GM18858 (cell line): Measurements from ENCODE around the gene TIMM22.

Experiments used
- ATAC-seq: cut with Tn5 transposase; IDR thresholded peaks from one replicate; pipeline ENCODE4 v1.9.1; 2021; ENCODE audit not compliant: unreplicated experiment

TIMM22 gene

GRCh38 chr17:1001640-1002411 is 4.9 kb downstream of the TIMM22 start:
- ATAC-seq = no peak

- no peak for ATAC-seq
These were observed 5.5 kb downstream of the TIMM22 start for GRCh38 chr17:1002412-1002753.

GRCh38 chr17:1002771-1003555 is 6.0 kb downstream of the TIMM22 start:
- no peak for ATAC-seq

- no peak for ATAC-seq
These were observed 6.7 kb downstream of the TIMM22 start for GRCh38 chr17:1003633-1003971.

- ATAC-seq = no peak
These were observed 7.2 kb downstream of the TIMM22 start for GRCh38 chr17:1003972-1004768.

GRCh38 chr17:1004769-1005295 is 7.9 kb downstream of the TIMM22 start:
- ATAC-seq = no peak

- no peak for ATAC-seq
These were observed 8.5 kb downstream of the TIMM22 start for GRCh38 chr17:1005361-1005946.

- ATAC-seq = no peak
These were observed 9.1 kb downstream of the TIMM22 start for GRCh38 chr17:1006054-1006453.

GRCh38 chr17:1007310-1008007 is 10.5 kb downstream of the TIMM22 start:
- ATAC-seq = no peak

GRCh38 chr17:1008008-1008761 is 11.3 kb downstream of the TIMM22 start:
- no peak for ATAC-seq

GRCh38 chr17:1009229-1010085 is 12.5 kb downstream of the TIMM22 start:
- ATAC-seq = no peak

GRCh38 chr17:1010086-1010450 is 13.1 kb downstream of the TIMM22 start:
- ATAC-seq = no peak

GRCh38 chr17:1010586-1010985 is 13.7 kb downstream of the TIMM22 start:
- no peak for ATAC-seq

GRCh38 chr17:1011138-1011537 is 14.2 kb downstream of the TIMM22 start:
- no peak for ATAC-seq

GRCh38 chr17:1011760-1012735 is 15.1 kb downstream of the TIMM22 start:
- no peak for ATAC-seq

- no peak for ATAC-seq
These were observed 16.1 kb downstream of the TIMM22 start for GRCh38 chr17:1012823-1013728.

GRCh38 chr17:1013729-1014090 is 16.8 kb downstream of the TIMM22 start:
- ATAC-seq = no peak
